GM23338 (cell line): ENCODE measurements around the gene SCN1B. TPM values are rescaled to one million over a fixed set of nuclear protein-coding genes. Genes with fewer than 3 reads are reported as not detected.

Experiments used
- ATAC-seq: fragments of 200-7000 bp; cut with Tn5 transposase; 3 replicates; pipeline ENCODE4 v1.9.1; 2020
- DNase-seq: peaks from one replicate; pipeline ENCODE4 v3.0.0-alpha.2; 2015; ENCODE audit warnings: low spot score
- H2AFZ ChIP-seq: fragments of 200-600 bp; sonication (generic); 2 replicates; pipeline ENCODE4 v1.8.0; 2016; ENCODE audit warnings: antibody characterized with exemption, mild to moderate bottlenecking, moderate library complexity
- H3F3A ChIP-seq: fragments of 200-600 bp; sonication (generic); replicated peaks from 2 replicates; pipeline ENCODE4 v1.8.0; 2017; ENCODE audit warnings: antibody characterized with exemption, mixed run types, low read depth
- H3K27ac ChIP-seq: fragments of 200-600 bp; sonication (generic); 2 replicates; pipeline ENCODE4 v1.6.1; 2016; ENCODE audit warnings: low read depth
- H3K27me3 ChIP-seq: fragments of 200-600 bp; sonication (generic); 2 replicates; pipeline ENCODE4 v1.8.0; 2016; ENCODE audit warnings: mild to moderate bottlenecking, mixed run types, moderate library complexity; ENCODE audit not compliant: insufficient read depth
- H3K36me3 ChIP-seq: fragments of 200-600 bp; sonication (generic); 2 replicates; pipeline ENCODE4 v1.8.0; 2016; ENCODE audit warnings: mild to moderate bottlenecking; ENCODE audit not compliant: insufficient read depth
- H3K4me1 ChIP-seq: fragments of 200-600 bp; sonication (generic); 2 replicates; pipeline ENCODE4 v1.8.0; 2016; ENCODE audit warnings: mild to moderate bottlenecking, moderate library complexity; ENCODE audit not compliant: insufficient read depth
- H3K4me2 ChIP-seq: fragments of 200-600 bp; sonication (generic); 2 replicates; pipeline ENCODE4 v1.7.1; 2017; ENCODE audit warnings: mixed run types
- H3K4me3 ChIP-seq: fragments of 200-600 bp; sonication (generic); 2 replicates; pipeline ENCODE4 v1.6.1; 2016; ENCODE audit warnings: mixed run types
- H3K79me2 ChIP-seq: fragments of 200-600 bp; sonication (generic); replicated peaks from 2 replicates; pipeline ENCODE4 v1.8.0; 2017; ENCODE audit warnings: mild to moderate bottlenecking; ENCODE audit not compliant: insufficient read depth
- H3K9me2 ChIP-seq: fragments of 200-600 bp; sonication (generic); 2 replicates; pipeline ENCODE4 v1.8.0; 2017; ENCODE audit not compliant: insufficient read depth
- H4K20me1 ChIP-seq: fragments of 200-600 bp; sonication (generic); replicated peaks from 2 replicates; pipeline ENCODE4 v1.8.0; 2017; ENCODE audit warnings: mild to moderate bottlenecking; ENCODE audit not compliant: insufficient read depth
- H3K27ac Mint-ChIP-seq: 2 replicates; pipeline ENCODE4 v1.8.0; 2020; ENCODE audit warnings: inconsistent platforms, mild to moderate bottlenecking, moderate library complexity, mixed read lengths
- H3K27me3 Mint-ChIP-seq: 3 replicates; pipeline ENCODE4 v1.8.0; 2022; ENCODE audit warnings: low read depth, mild to moderate bottlenecking, moderate library complexity, mixed read lengths, inconsistent platforms; ENCODE audit not compliant: insufficient read depth, poor library complexity
- H3K36me3 Mint-ChIP-seq: 3 replicates; pipeline ENCODE4 v1.8.0; 2021; ENCODE audit warnings: low read depth, mild to moderate bottlenecking, inconsistent platforms, moderate library complexity, mixed read lengths
- H3K4me1 Mint-ChIP-seq: 3 replicates; pipeline ENCODE4 v1.8.0; 2020; ENCODE audit warnings: mild to moderate bottlenecking, inconsistent platforms, mixed read lengths
- H3K4me3 Mint-ChIP-seq: 3 replicates; pipeline ENCODE4 v1.8.0; 2021; ENCODE audit warnings: moderate library complexity, mild to moderate bottlenecking, inconsistent platforms, mixed read lengths
- H3K9me3 Mint-ChIP-seq: 3 replicates; pipeline ENCODE4 v1.8.0; 2020; ENCODE audit warnings: moderate library complexity, mild to moderate bottlenecking, inconsistent platforms, mixed read lengths
- CREB1 ChIP-seq: fragments of 250-450 bp; sonication (Bioruptor Pico); IDR thresholded peaks from 2 replicates; pipeline ENCODE4 v1.5.0; 2020; ENCODE audit warnings: low read depth, mild to moderate bottlenecking, moderate library complexity
- EZH2 ChIP-seq: fragments of 200-600 bp; sonication (generic); IDR thresholded peaks from one replicate; pipeline ENCODE4 v1.8.0; 2017; ENCODE audit warnings: antibody characterized with exemption, mild to moderate bottlenecking, low read depth; ENCODE audit not compliant: unreplicated experiment
- EZH2phosphoT487 ChIP-seq: fragments of 200-600 bp; sonication (generic); IDR thresholded peaks from one replicate; pipeline ENCODE4 v1.8.1; 2018; ENCODE audit warnings: antibody characterized with exemption; ENCODE audit not compliant: unreplicated experiment
- JUNB ChIP-seq: IDR thresholded peaks from one replicate; pipeline ENCODE4 v1.6.1; 2016; ENCODE audit warnings: antibody characterized with exemption; ENCODE audit not compliant: unreplicated experiment
- POLR2AphosphoS5 ChIP-seq: IDR thresholded peaks from 2 replicates; pipeline ENCODE4 v1.6.1; 2016; ENCODE audit warnings: antibody characterized with exemption, low read depth
- STAT1 ChIP-seq: IDR thresholded peaks from one replicate; pipeline ENCODE4 v1.6.1; 2016; ENCODE audit warnings: antibody characterized with exemption; ENCODE audit not compliant: unreplicated experiment
- ZNF114 ChIP-seq: fragments of 250-450 bp; sonication (Bioruptor Pico); IDR thresholded peaks from 2 replicates; pipeline ENCODE4 v1.5.0; 2020; ENCODE audit warnings: mild to moderate bottlenecking, moderate library complexity
- ZNF331 ChIP-seq: fragments of 250-450 bp; sonication (Bioruptor Pico); IDR thresholded peaks from 2 replicates; pipeline ENCODE4 v1.5.0; 2020; ENCODE audit warnings: low read depth, mild to moderate bottlenecking, moderate library complexity
- polyA plus RNA-seq: library from polyadenylated mRNA; unstranded; fragments of >200 nt; fragmentation: Nextera tagmentation; extraction: Ambion mirVana; gene quantifications from 2 replicates; pipeline ENCODE4 v1.2.1, GENCODE V29; 2016
- total RNA-seq: library from RNA; depleted of rRNA; stranded (reverse); fragments of >200 nt; shearing (Covaris generic); gene quantifications from 2 replicates; pipeline ENCODE4 v1.2.3, GENCODE V29; 2014
- TF ChIP-seq, protein P1 (sequence below): IDR thresholded peaks from one replicate; pipeline ENCODE4 v1.6.1; 2018; ENCODE audit warnings: antibody characterized with exemption; ENCODE audit not compliant: unreplicated experiment
- TF ChIP-seq, protein P2 (sequence below), 2 experiments: fragments of 200-600 bp in 1 of 2; sonication (generic) in 1 of 2; conservative IDR thresholded peaks; 2 replicates each; pipeline versions ENCODE4 v1.5.1 to v1.6.1; 2016 to 2017; ENCODE audit warnings: antibody characterized with exemption in 2 of 2, low read depth in 2 of 2, mild to moderate bottlenecking in 2 of 2, moderate library complexity in 1 of 2
- TF ChIP-seq, protein P3 (sequence below): IDR thresholded peaks from 2 replicates; pipeline ENCODE4 v1.6.1; 2016; ENCODE audit warnings: antibody characterized with exemption

The SCN1B gene
- total and polyA plus RNA-seq, 2 experiments from 2014 or later = 1.7 to 4.8 TPM

DNA sequence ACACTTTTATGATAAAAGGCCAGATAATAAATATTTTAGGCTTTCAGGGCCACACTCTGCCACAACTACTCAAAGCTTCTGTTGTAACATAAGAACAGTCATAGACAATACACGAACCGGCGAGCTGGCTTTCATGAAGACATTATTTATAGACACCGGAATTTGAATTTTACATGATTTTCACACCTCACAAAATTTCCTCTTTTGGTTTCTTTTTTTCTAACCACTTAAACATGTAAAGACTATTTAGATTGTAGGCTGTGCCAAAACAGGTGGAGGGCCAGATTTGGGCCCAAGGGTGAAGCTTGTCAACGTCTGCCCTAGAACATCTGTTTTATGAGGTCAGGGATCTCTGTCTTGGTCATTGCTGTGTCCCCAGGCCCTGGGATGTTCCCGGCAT is 55.7 kb downstream of the SCN1B start (continued):
- TF ChIP-seq, protein P1, sequence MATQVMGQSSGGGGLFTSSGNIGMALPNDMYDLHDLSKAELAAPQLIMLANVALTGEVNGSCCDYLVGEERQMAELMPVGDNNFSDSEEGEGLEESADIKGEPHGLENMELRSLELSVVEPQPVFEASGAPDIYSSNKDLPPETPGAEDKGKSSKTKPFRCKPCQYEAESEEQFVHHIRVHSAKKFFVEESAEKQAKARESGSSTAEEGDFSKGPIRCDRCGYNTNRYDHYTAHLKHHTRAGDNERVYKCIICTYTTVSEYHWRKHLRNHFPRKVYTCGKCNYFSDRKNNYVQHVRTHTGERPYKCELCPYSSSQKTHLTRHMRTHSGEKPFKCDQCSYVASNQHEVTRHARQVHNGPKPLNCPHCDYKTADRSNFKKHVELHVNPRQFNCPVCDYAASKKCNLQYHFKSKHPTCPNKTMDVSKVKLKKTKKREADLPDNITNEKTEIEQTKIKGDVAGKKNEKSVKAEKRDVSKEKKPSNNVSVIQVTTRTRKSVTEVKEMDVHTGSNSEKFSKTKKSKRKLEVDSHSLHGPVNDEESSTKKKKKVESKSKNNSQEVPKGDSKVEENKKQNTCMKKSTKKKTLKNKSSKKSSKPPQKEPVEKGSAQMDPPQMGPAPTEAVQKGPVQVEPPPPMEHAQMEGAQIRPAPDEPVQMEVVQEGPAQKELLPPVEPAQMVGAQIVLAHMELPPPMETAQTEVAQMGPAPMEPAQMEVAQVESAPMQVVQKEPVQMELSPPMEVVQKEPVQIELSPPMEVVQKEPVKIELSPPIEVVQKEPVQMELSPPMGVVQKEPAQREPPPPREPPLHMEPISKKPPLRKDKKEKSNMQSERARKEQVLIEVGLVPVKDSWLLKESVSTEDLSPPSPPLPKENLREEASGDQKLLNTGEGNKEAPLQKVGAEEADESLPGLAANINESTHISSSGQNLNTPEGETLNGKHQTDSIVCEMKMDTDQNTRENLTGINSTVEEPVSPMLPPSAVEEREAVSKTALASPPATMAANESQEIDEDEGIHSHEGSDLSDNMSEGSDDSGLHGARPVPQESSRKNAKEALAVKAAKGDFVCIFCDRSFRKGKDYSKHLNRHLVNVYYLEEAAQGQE = no peak
- TF ChIP-seq ZNF331 (CRISPR knock-in tag) (no peak), EZH2 (no peak), JUNB (no peak)

DNA sequence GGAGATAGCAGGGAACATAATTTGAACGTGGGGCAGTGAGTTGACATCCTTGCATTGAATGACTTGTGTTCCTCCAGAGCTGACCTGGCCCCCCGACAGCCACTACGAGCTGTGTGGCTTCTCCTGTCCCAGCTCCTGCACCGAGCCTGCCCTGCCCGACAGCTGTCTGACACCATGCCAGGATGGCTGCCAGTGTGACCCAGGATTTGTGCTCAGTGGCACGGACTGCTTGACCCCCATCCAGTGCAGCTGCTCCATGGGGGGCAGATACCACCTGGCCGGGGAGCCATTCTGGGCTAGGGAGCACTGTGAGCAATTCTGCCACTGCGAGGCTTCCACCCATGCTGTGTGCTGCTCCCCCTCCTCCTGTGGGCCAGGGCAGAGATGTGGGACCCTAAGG is 56.2 kb downstream of the SCN1B start:
- Histone ChIP-seq H3K79me2 (no peaks in the 10 kb centered on the region), H3K9me2 (no peaks in the 10 kb centered on the region), H4K20me1 (no peaks in the 10 kb centered on the region), H3K4me1 (peaks cover 12% of the 10 kb centered on the region), H3K4me2 (no peak overlapping the region), H3K27me3 (no peaks in the 10 kb centered on the region), H3K27ac (no peak overlapping the region), H3F3A (0 out of 2 replicates have a peak, but pooled peaks cover 5% of the 10 kb centered on the region), H3K4me3 (no peak overlapping the region), H2AFZ (no peak overlapping the region), H3K36me3 (no peaks in the 10 kb centered on the region; the same call in 1 of the 2 replicates)
- peaks cover 4% of the 10 kb centered on the region; the same call in 2 of the 3 replicates for H3K9me3 Mint-ChIP-seq
- no peak overlapping the region for H3K27ac Mint-ChIP-seq
- peaks cover 17% of the 10 kb centered on the region for H3K27me3 Mint-ChIP-seq
- ATAC-seq = no peak
- TF ChIP-seq EZH2phosphoT487 = no peak
- no peak for TF ChIP-seq CREB1 (CRISPR knock-in tag)
- peaks cover 16% of the 10 kb centered on the region; the same call in 2 of the 3 replicates for H3K4me1 Mint-ChIP-seq
- H3K4me3 Mint-ChIP-seq = no peak overlapping the region
- DNase-seq = no peak
- H3K36me3 Mint-ChIP-seq = peaks cover 3% of the 10 kb centered on the region; the same call in 2 of the 3 replicates

DNA sequence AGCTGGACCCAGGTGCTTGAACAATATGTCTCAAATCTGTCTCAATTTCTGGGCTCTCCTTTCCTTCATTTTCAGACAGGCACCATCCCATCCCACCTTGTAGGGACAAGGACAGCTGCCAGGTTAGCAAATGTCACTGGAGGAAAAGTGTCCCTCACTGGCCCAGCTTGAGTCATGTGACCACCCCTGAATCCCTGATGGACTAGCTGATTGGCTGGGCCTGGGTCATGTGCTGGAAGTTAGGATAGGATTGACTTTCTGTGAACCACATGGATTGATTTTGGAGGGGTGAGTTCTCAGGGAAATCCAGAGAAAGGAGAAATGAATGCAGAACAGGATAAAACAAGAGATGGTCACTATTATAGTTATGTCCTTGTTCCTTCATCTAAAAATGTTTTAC is 57.1 kb downstream of the SCN1B start:
- Histone ChIP-seq H4K20me1 (no peaks in the 10 kb centered on the region), H3K27me3 (no peaks in the 10 kb centered on the region), H3K36me3 (no peaks in the 10 kb centered on the region; the same call in 1 of the 2 replicates), H3F3A (0 out of 2 replicates have a peak, but pooled peaks cover 5% of the 10 kb centered on the region), H3K79me2 (no peaks in the 10 kb centered on the region), H3K27ac (no peak overlapping the region), H3K4me1 (peaks cover 13% of the 10 kb centered on the region), H2AFZ (no peak overlapping the region), H3K9me2 (no peaks in the 10 kb centered on the region), H3K4me2 (no peak overlapping the region), H3K4me3 (no peak overlapping the region)
- DNase-seq = no peak
- Mint-ChIP-seq H3K27ac (no peak overlapping the region), H3K4me1 (peaks cover 16% of the 10 kb centered on the region; the same call in 2 of the 3 replicates), H3K4me3 (no peak overlapping the region), H3K9me3 (peaks cover 4% of the 10 kb centered on the region; the same call in 2 of the 3 replicates), H3K27me3 (peaks cover 15% of the 10 kb centered on the region), H3K36me3 (peaks cover 3% of the 10 kb centered on the region; the same call in 2 of the 3 replicates)
- TF ChIP-seq, protein P2, sequence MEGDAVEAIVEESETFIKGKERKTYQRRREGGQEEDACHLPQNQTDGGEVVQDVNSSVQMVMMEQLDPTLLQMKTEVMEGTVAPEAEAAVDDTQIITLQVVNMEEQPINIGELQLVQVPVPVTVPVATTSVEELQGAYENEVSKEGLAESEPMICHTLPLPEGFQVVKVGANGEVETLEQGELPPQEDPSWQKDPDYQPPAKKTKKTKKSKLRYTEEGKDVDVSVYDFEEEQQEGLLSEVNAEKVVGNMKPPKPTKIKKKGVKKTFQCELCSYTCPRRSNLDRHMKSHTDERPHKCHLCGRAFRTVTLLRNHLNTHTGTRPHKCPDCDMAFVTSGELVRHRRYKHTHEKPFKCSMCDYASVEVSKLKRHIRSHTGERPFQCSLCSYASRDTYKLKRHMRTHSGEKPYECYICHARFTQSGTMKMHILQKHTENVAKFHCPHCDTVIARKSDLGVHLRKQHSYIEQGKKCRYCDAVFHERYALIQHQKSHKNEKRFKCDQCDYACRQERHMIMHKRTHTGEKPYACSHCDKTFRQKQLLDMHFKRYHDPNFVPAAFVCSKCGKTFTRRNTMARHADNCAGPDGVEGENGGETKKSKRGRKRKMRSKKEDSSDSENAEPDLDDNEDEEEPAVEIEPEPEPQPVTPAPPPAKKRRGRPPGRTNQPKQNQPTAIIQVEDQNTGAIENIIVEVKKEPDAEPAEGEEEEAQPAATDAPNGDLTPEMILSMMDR (conservative IDR thresholded peaks at IDR 0.05; ENCODE audit: low read depth in 2 of 2) = no peak
- TF ChIP-seq ZNF114 (CRISPR knock-in tag) (no peak), ZNF331 (CRISPR knock-in tag) (no peak), STAT1 (no peak), CREB1 (CRISPR knock-in tag) (no peak), EZH2 (no peak), POLR2AphosphoS5 (no peak)
- TF ChIP-seq, protein P1 = no peak
- TF ChIP-seq, protein P3, sequence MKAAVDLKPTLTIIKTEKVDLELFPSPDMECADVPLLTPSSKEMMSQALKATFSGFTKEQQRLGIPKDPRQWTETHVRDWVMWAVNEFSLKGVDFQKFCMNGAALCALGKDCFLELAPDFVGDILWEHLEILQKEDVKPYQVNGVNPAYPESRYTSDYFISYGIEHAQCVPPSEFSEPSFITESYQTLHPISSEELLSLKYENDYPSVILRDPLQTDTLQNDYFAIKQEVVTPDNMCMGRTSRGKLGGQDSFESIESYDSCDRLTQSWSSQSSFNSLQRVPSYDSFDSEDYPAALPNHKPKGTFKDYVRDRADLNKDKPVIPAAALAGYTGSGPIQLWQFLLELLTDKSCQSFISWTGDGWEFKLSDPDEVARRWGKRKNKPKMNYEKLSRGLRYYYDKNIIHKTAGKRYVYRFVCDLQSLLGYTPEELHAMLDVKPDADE = no peak
- ATAC-seq = no peak
